KG1 (cell line): ENCODE data around the gene CRKL.

Experiments used
- DNase-seq: peaks from one replicate; lab custom pipeline; 2025; lab: John Stamatoyannopoulos, UW

Gene CRKL

GRCh38 chr22:20983081-20983771 lies 66.0 kb downstream of the CRKL start:
- no peak for DNase-seq

GRCh38 chr22:20985720-20986119 lies 68.5 kb downstream of the CRKL start:
- no peak for DNase-seq

GRCh38 chr22:20986365-20986764 lies 69.2 kb downstream of the CRKL start:
- no peak for DNase-seq

- no peak for DNase-seq
These were observed 70.2 kb downstream of the CRKL start for GRCh38 chr22:20987375-20987774.

GRCh38 chr22:20988573-20989322 lies 71.5 kb downstream of the CRKL start:
- no peak for DNase-seq

GRCh38 chr22:20989323-20990138 lies 72.3 kb downstream of the CRKL start:
- DNase-seq, result no peak

GRCh38 chr22:20990184-20991180 lies 73.3 kb downstream of the CRKL start:
- no peak for DNase-seq

GRCh38 chr22:20991252-20992055 lies 74.2 kb downstream of the CRKL start:
- no peak for DNase-seq

- DNase-seq, result no peak
These were observed 74.8 kb downstream of the CRKL start for GRCh38 chr22:20992056-20992442.

- no peak for DNase-seq
These were observed 75.5 kb downstream of the CRKL start for GRCh38 chr22:20992456-20993303.

GRCh38 chr22:20993304-20994127 lies 76.3 kb downstream of the CRKL start:
- DNase-seq, result no peak

- no peak for DNase-seq
These were observed 77.1 kb downstream of the CRKL start for GRCh38 chr22:20994128-20994901.

- no peak for DNase-seq
These were observed 77.7 kb downstream of the CRKL start for GRCh38 chr22:20994902-20995241.

GRCh38 chr22:20995329-20996030 lies 78.3 kb downstream of the CRKL start:
- DNase-seq, result no peak

- no peak for DNase-seq
These were observed 78.8 kb downstream of the CRKL start for GRCh38 chr22:20996031-20996410.

- DNase-seq, result no peak
These were observed 79.7 kb downstream of the CRKL start for GRCh38 chr22:20996598-20997535.
